Psoas muscle (tissue), 8 donors: ENCODE measurements around the gene PHPT1. TPM values are rescaled to one million over a fixed set of nuclear protein-coding genes. Genes with fewer than 3 reads are reported as not detected.

ENCODE experiments used
- ATAC-seq, 4 donors: fragments of 200-7000 bp; cut with Tn5 transposase; one replicate each; pipeline ENCODE4 v1.9.1; 2020; ENCODE audit warnings: moderate library complexity in 3 of 4, mild to moderate bottlenecking in 2 of 4
- DNase-seq, 2 donors: peaks; one replicate each; pipeline ENCODE4 v3.0.0-alpha.2; 2020
- H3K27ac ChIP-seq: fragments of 200-600 bp; one replicate; pipeline ENCODE4 v1.8.0; 2022
- H3K27me3 ChIP-seq, 3 donors: fragments of 200-600 bp in 1 of 3; one replicate each; pipeline versions ENCODE4 v1.6.1 to v1.8.0; 2013 to 2022; ENCODE audit warnings: low read length in 2 of 3, mild to moderate bottlenecking in 2 of 3, moderate library complexity in 1 of 3; ENCODE audit not compliant: insufficient read depth in 3 of 3
- H3K36me3 ChIP-seq, 2 donors: fragments of 200-600 bp in 1 of 2; one replicate each; pipeline versions ENCODE4 v1.6.1 to v1.8.0; 2013 to 2022; ENCODE audit warnings: low read depth in 1 of 2, mild to moderate bottlenecking in 1 of 2, moderate library complexity in 1 of 2; ENCODE audit not compliant: insufficient read depth in 1 of 2
- H3K4me1 ChIP-seq: fragments of 200-600 bp; one replicate; pipeline ENCODE4 v1.8.0; 2022
- H3K4me3 ChIP-seq: fragments of 200-600 bp; one replicate; pipeline ENCODE4 v1.8.0; 2022; ENCODE audit warnings: mild to moderate bottlenecking
- H3K9me3 ChIP-seq: fragments of 200-600 bp; one replicate; pipeline ENCODE4 v1.8.0; 2022
- CTCF ChIP-seq: fragments of 200-600 bp; IDR thresholded peaks from one replicate; pipeline ENCODE4 v1.8.0; 2022; ENCODE audit warnings: antibody characterized with exemption
- WGBS, 3 donors: extraction: QIAGEN DNeasy Blood & Tissue Kit; methylation state at CpG; one replicate each; pipeline versions ENCODE4 v1.1.6 to v1.1.7; 2013; 5-methylcytosine and 5-hydroxymethylcytosine counted together
- intact Hi-C, 2 donors: fragments of 100-400 bp; cut with DNase I; formaldehyde crosslinking; loops; one replicate each; pipeline versions ENCODE4 v1.11.0 to v1.14.2; 2022
- polyA plus RNA-seq, 3 donors: library from polyadenylated mRNA; stranded (reverse); fragments of 200-250 nt; gene quantifications; one replicate each; pipeline ENCODE4 v1.2.3, GENCODE V29; 2013
- total RNA-seq, 4 donors: library from RNA; stranded (reverse); fragmentation: NEBNext Ultra II Directional in 2 of 4; extraction: Animal tissue kit (Norgen Biotek cat#: 25700) in 2 of 4; gene quantifications; one replicate each; pipeline versions ENCODE4 v1.2.1 to v1.2.4, GENCODE V29; 2021 to 2023
- donor health status: healthy with polysubstance abuse.
- donor health status: DM: no; HTN: no; CAD: no; lungs with moderate emphysema.
- donor health status: Bipolar disorder and iron deficiency.
- donor health status: healthy.
- donor health status: DM: yes; HTN: yes; CAD: no.
- donor health status: DM: no; HTN: no; CAD: no.
- donor health status: DM: no; HTN: no; CAD: no.
- donor health status: DM: yes; HTN: yes; CAD: no.

The PHPT1 gene
- total and polyA plus RNA-seq, 7 donors, result 154 to 295 (median 228) TPM

- H3K27ac ChIP-seq, result peak overlapping the region; percentile 87
These were observed 42.5 kb upstream of the PHPT1 start for GRCh38 chr9:136806631-136807201.

GRCh38 chr9:136807281-136808074, 41.7 kb upstream of the PHPT1 start, which contains the start of gene RABL6:
Gene RABL6, plus strand, starts transcription at chr9:136807948. Its CDS starts 249 bp downstream, at chr9:136808197.
- intact Hi-C loops, result loop anchor here in 1 of 2 donors (1.0 kb wide), 1 partner anchor 16 kb away; the partner anchor contains the start of gene TMEM141
- Histone ChIP-seq H3K36me3 (peaks cover 0 to 12% of the 10 kb centered on the region in 2 donors), H3K27ac (peak within 1 kb of the TSS; percentile 87)

More at GRCh38 chr9:136806631-136807201, 42.5 kb upstream of the PHPT1 start:
- Histone ChIP-seq H3K36me3 (peaks cover 0 to 10% of the 10 kb centered on the region in 2 donors), H3K4me1 (peaks cover 36% of the 10 kb centered on the region), H3K9me3 (no peaks in the 10 kb centered on the region), H3K4me3 (peak overlapping the region; percentile 94), H3K27me3 (peaks cover 0 to 2% (median 0%) of the 10 kb centered on the region in 3 donors)
- DNase-seq (no peak), ATAC-seq (peak in 3 of 4 donors; percentile 2 to 6 (median 4))
- TF ChIP-seq CTCF, result no peak
- 71 to 78% (median 74%) methylated on average over 25 of the region's 25 CpGs for WGBS, 3 donors
- intact Hi-C loops, result loop anchor here in 1 of 2 donors (1.0 kb wide), 1 partner anchor 15 kb away; the partner anchor contains the start of gene TMEM141

GRCh38 chr9:136808075-136808805, 41.0 kb upstream of the PHPT1 start:
- 0 to 1% (median 0%) methylated on average over 55 to 93 of the region's 93 CpGs for WGBS, 3 donors
- Histone ChIP-seq H3K27me3 (no peaks in the 10 kb centered on the region), H3K4me3 (peak overlapping the region; percentile 94), H3K4me1 (peaks cover 36% of the 10 kb centered on the region), H3K27ac (peak overlapping the region; percentile 87), H3K36me3 (peaks cover 0 to 20% of the 10 kb centered on the region in 2 donors), H3K9me3 (no peaks in the 10 kb centered on the region)
- intact Hi-C loops, result no loop called here
- no peak for TF ChIP-seq CTCF
- DNase-seq (peak in 1 of 2 donors; percentile 68), ATAC-seq (peak; percentile 17 to 39 (median 28))

More at GRCh38 chr9:136807281-136808074, 41.7 kb upstream of the PHPT1 start, which contains the start of gene RABL6:
- peak; percentile 81 to 90 for DNase-seq
- ATAC-seq, result peak; percentile 89 to 95 (median 92)
- H3K4me3 ChIP-seq, result peak within 1 kb of the TSS; percentile 94
- H3K4me1 ChIP-seq, result peaks cover 36% of the 10 kb centered on the region
- no peak for TF ChIP-seq CTCF
- H3K27me3 ChIP-seq, result no peaks in the 10 kb centered on the region
- H3K9me3 ChIP-seq, result no peaks in the 10 kb centered on the region
- WGBS, 3 donors, result 1 to 2% (median 1%) methylated on average over 52 to 96 of the region's 96 CpGs

GRCh38 chr9:136808806-136809158, 40.4 kb upstream of the PHPT1 start:
- H3K27ac ChIP-seq, result no peak overlapping the region
- intact Hi-C loops, result no loop called here
- peaks cover 36% of the 10 kb centered on the region for H3K4me1 ChIP-seq
- no peaks in the 10 kb centered on the region for H3K27me3 ChIP-seq
- 8 to 12% (median 8%) methylated on average over 14 of the region's 14 CpGs for WGBS, 3 donors
- no peak for TF ChIP-seq CTCF
- DNase-seq (no peak), ATAC-seq (no peak)
- H3K4me3 ChIP-seq, result peak overlapping the region; percentile 94
- H3K9me3 ChIP-seq, result no peaks in the 10 kb centered on the region
- peaks cover 0 to 22% of the 10 kb centered on the region in 2 donors for H3K36me3 ChIP-seq
